GM21723 (cell line): Measurements from ENCODE around the gene ARHGEF2.
A peak's percentile ranks its signal among the peaks of the same experiment; 100 is the strongest.

Source experiments
- ATAC-seq: cut with Tn5 transposase; IDR thresholded peaks from one replicate; pipeline ENCODE4 v1.9.1; 2021; ENCODE audit warnings: mild to moderate bottlenecking, moderate library complexity; ENCODE audit not compliant: unreplicated experiment

The ARHGEF2 gene

DNA sequence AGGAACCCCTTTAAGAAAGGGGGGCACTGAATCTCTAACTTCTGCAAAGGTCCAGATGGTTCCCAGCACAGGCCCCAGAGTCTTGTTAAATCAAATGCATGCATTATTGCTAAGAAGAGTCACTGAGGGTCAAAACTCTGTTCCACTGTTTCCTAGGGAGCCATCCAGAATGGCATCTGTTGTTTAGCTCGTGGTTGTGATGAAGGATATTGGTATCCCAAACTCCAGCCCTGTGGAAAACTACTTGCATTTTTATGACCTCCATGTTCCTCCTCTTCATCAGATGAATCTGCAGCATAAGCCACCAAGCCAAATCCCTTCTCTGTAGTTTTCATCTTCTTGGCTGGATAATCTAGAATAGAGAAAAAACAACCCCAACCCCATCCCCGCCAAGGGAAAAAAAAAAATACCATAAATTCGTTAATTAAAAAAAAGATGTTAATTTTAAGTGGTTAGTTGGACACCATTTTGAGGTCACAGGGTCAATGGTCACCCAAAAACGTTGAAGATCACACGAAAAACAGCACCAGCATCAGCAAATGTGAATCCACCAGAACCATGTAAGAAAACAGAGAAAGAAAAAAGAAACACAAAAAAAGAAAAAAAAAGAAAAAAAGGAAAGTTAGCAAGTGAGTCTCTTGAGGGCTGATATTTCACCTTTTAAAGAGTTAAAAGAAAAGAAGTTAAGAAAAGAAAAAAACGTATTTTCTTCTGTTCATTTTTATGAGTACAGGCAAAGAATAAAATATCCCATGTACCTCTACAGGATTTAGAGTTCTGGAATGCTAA is 64.2 kb downstream of the ARHGEF2 start:
- no peak for ATAC-seq

GRCh38 chr1:155912056-155912536 is 66.3 kb downstream of the ARHGEF2 start:
- ATAC-seq: no peak

GRCh38 chr1:155911156-155912055 is 66.9 kb downstream of the ARHGEF2 start, which contains the start of gene RIT1:
Gene RIT1 (minus strand): TSS chr1:155911349. CDS start chr1:155910761, 588 bp downstream.
- peak; percentile 76 for ATAC-seq

DNA sequence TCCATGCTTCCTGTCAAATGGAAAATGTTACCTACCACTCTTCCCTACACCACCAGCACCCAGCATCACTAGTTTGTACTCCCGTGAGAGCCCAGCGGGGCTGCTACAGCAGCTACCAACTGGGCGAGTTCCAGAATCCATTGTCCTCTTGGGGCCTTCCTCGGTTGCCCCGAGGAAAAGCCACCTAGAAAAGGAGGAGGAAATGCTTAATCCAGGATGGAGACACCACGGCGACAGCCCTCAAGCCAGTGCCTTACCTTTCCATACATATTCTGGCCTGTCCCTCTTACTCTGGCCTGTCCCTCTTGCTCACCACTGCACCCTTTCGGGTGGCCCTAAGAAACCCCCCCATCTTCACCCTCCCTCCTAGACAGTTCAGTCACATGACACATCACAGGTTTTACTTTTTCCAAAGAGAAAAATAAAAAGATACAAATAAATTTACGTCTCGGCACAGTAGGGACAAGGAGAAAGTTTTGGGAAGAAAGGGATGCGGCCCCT is 67.7 kb downstream of the ARHGEF2 start:
- no peak for ATAC-seq

DNA sequence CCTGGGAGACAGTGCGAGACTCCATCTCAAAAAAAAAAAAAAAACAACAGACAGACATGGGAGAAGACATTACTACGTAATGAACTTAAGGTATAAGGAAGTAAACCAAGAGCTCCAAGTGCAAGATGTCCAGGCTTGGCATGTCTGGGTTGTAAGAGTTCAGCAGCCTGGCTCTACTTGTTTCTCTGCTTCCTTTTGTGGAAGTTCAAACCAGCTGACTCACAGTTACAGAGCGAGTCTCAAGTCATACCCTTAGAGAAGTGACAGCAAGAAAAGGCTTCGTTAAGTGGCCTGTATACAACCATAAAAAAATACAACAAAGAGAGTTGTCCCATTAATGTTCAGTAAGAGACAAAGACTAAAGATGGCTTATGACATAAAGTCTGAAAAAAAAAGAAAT is 68.5 kb downstream of the ARHGEF2 start:
- no peak for ATAC-seq

- no peak for ATAC-seq
Measured at GRCh38 chr1:155904261-155904660, 74.1 kb downstream of the ARHGEF2 start.

DNA sequence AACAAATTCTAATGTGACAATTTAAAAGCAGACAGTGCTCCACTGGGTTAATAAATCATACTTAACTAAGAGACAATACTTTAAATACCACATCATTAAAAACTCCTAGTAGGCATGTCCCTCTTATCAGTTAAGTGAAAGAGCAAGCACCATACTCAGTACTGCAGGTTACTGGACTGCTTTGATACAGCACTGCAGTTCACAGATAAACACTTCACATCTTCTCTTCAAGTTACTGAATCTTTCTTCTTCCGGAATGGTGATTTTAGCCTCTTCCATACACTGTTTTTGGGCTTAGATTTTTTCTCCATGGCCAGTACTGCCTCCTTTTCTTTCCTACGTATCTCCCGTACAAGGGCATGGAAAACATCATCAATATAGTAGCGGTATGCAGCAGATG is 78.2 kb downstream of the ARHGEF2 start:
- ATAC-seq: no peak

DNA sequence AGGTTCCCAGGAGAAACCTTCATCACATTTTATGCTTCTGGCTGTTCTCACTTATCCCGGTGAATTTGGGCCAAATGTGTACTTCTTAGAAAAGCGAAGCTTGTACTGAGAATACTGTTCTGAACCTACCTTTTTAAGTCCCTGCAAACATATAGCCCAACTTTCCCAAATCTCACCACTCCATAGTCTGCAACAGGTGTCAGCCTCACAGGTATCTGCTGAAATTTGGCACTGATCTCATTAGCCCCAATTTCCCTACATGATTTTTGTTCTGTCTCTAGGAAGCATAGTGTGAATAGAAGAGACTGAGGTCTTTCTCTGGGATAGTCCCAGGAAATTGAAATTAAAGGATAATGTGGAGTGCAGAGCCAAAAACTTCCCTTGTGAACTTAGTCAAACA is 78.7 kb downstream of the ARHGEF2 start:
- ATAC-seq: no peak

DNA sequence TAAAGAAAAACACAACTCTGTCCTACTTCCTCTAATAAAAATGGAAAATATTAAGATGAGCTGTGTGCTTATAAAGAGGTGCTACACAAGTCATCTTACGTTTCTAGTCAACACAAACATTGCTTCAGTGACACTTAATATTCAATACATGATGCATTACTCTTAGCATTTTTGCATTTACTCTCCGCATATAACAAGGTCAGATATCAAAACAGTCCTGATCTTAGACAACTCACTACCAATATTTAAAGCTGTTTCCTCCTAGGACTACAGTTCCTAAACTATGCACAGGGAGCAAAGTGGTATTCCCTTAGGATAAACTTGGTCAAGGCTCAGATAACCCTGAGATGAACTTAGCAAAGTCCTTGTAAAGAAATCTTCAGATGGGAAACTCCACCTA is 79.5 kb downstream of the ARHGEF2 start:
- ATAC-seq: no peak

DNA sequence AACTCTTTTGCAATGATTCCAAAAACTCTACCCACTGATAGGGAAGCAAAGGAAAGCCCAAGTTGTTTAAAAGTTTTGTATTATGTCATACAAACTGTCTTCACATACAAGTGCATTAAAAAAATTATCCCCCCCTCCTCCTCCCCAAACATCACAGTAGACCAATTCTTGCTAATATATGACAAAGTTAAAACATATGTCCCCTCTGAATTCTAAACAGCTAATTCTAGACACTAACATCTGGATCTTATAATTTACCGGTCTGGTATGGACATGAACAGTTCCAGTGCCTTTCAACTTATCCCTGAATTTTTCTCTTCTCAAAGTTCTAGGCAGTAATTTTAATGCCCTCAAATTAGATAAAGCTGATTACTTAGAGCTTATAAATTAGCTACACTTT is 80.6 kb downstream of the ARHGEF2 start:
- ATAC-seq: no peak
